HEK293 (cell line): ENCODE results near the gene CAD.

Source experiments
- KLF17 ChIP-seq: fragments of 450-650 bp; formaldehyde crosslinking; IDR thresholded peaks from 2 replicates; pipeline ENCODE4 v1.5.1; 2016; ENCODE audit warnings: missing biosample characterization, missing genetic modification characterization
- KLF8 ChIP-seq: fragments of 450-650 bp; formaldehyde crosslinking; IDR thresholded peaks from 2 replicates; pipeline ENCODE4 v1.5.1; 2016; ENCODE audit warnings: missing biosample characterization, missing genetic modification characterization
- YY1 ChIP-seq: fragments of 450-650 bp; formaldehyde crosslinking; IDR thresholded peaks from 2 replicates; pipeline ENCODE4 v1.5.1; 2018; ENCODE audit warnings: missing biosample characterization, missing genetic modification characterization
- ZBTB10 ChIP-seq: fragments of 450-650 bp; formaldehyde crosslinking; IDR thresholded peaks from 2 replicates; pipeline ENCODE4 v1.5.1; 2016; ENCODE audit warnings: missing biosample characterization, missing genetic modification characterization
- ZBTB48 ChIP-seq: fragments of 450-650 bp; formaldehyde crosslinking; IDR thresholded peaks from 2 replicates; pipeline ENCODE4 v1.5.1; 2016; ENCODE audit warnings: missing biosample characterization, missing genetic modification characterization
- ZNF112 ChIP-seq: fragments of 450-650 bp; formaldehyde crosslinking; IDR thresholded peaks from 2 replicates; pipeline ENCODE4 v1.5.0; 2017; ENCODE audit warnings: missing biosample characterization, missing genetic modification characterization
- ZNF140 ChIP-seq: fragments of 450-650 bp; formaldehyde crosslinking; IDR thresholded peaks from 2 replicates; pipeline ENCODE4 v1.5.1; 2016; ENCODE audit warnings: missing biosample characterization, missing genetic modification characterization
- ZNF202 ChIP-seq: fragments of 450-650 bp; formaldehyde crosslinking; IDR thresholded peaks from 2 replicates; pipeline ENCODE4 v1.5.1; 2016; ENCODE audit warnings: missing biosample characterization, missing genetic modification characterization, borderline replicate concordance
- ZNF350 ChIP-seq: fragments of 450-650 bp; formaldehyde crosslinking; IDR thresholded peaks from 2 replicates; pipeline ENCODE4 v1.5.0; 2017; ENCODE audit warnings: missing biosample characterization, mild to moderate bottlenecking, missing genetic modification characterization
- ZNF37A ChIP-seq: fragments of 450-650 bp; IDR thresholded peaks from 2 replicates; pipeline ENCODE4 v1.5.1; 2018; ENCODE audit warnings: missing biosample characterization, missing genetic modification characterization
- ZNF391 ChIP-seq: fragments of 450-650 bp; formaldehyde crosslinking; IDR thresholded peaks from 2 replicates; pipeline ENCODE4 v1.5.1; 2016; ENCODE audit warnings: low read depth, missing biosample characterization, missing genetic modification characterization, borderline replicate concordance
- ZNF426 ChIP-seq: fragments of 450-650 bp; formaldehyde crosslinking; IDR thresholded peaks from 2 replicates; pipeline ENCODE4 v1.5.1; 2017; ENCODE audit warnings: missing biosample characterization, missing genetic modification characterization, mild to moderate bottlenecking, inconsistent platforms, moderate library complexity
- ZNF518A ChIP-seq: fragments of 450-650 bp; formaldehyde crosslinking; conservative IDR thresholded peaks from 2 replicates; pipeline ENCODE4 v1.5.1; 2016; ENCODE audit warnings: low read depth, missing biosample characterization, missing genetic modification characterization
- ZNF560 ChIP-seq: fragments of 450-650 bp; formaldehyde crosslinking; IDR thresholded peaks from 2 replicates; pipeline ENCODE4 v1.5.1; 2017; ENCODE audit warnings: missing biosample characterization, missing genetic modification characterization, borderline replicate concordance
- ZNF610 ChIP-seq: fragments of 450-650 bp; formaldehyde crosslinking; IDR thresholded peaks from 2 replicates; pipeline ENCODE4 v1.5.1; 2016; ENCODE audit warnings: missing biosample characterization, missing genetic modification characterization, borderline replicate concordance
- ZNF624 ChIP-seq: fragments of 450-650 bp; formaldehyde crosslinking; IDR thresholded peaks from 2 replicates; pipeline ENCODE4 v1.5.1; 2017; ENCODE audit warnings: missing biosample characterization, missing genetic modification characterization
- TF ChIP-seq, protein P1 (sequence below): fragments of 450-650 bp; formaldehyde crosslinking; IDR thresholded peaks from 2 replicates; pipeline ENCODE4 v1.5.1; 2017; ENCODE audit warnings: missing biosample characterization, missing genetic modification characterization
- TF ChIP-seq, protein P2 (sequence below): fragments of 450-650 bp; formaldehyde crosslinking; IDR thresholded peaks from 2 replicates; pipeline ENCODE4 v1.5.1; 2016; ENCODE audit warnings: missing biosample characterization, missing genetic modification characterization
- TF ChIP-seq, protein P3 (sequence below): fragments of 450-650 bp; formaldehyde crosslinking; IDR thresholded peaks from 2 replicates; pipeline ENCODE4 v1.5.1; 2016; ENCODE audit warnings: missing biosample characterization, missing genetic modification characterization

CAD gene

GRCh38 chr2:27217173-27218121 is at the start of gene CAD (continued):
- TF ChIP-seq, protein P1, sequence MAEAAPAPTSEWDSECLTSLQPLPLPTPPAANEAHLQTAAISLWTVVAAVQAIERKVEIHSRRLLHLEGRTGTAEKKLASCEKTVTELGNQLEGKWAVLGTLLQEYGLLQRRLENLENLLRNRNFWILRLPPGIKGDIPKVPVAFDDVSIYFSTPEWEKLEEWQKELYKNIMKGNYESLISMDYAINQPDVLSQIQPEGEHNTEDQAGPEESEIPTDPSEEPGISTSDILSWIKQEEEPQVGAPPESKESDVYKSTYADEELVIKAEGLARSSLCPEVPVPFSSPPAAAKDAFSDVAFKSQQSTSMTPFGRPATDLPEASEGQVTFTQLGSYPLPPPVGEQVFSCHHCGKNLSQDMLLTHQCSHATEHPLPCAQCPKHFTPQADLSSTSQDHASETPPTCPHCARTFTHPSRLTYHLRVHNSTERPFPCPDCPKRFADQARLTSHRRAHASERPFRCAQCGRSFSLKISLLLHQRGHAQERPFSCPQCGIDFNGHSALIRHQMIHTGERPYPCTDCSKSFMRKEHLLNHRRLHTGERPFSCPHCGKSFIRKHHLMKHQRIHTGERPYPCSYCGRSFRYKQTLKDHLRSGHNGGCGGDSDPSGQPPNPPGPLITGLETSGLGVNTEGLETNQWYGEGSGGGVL (tag by site-specific recombination), result no peak
- TF ChIP-seq ZNF202 (tag by site-specific recombination), result no peak
- no peak for TF ChIP-seq ZBTB48
- no peak for TF ChIP-seq ZNF560 (tag by site-specific recombination)
- peak; percentile 65; the same call in 1 of the 2 replicates for TF ChIP-seq ZNF391 (tag by site-specific recombination)
- TF ChIP-seq KLF17 (tag by site-specific recombination), result peak; percentile 83
- TF ChIP-seq ZNF112 (tag by site-specific recombination), result no peak
- TF ChIP-seq ZNF518A (tag by site-specific recombination), result no peak
- TF ChIP-seq ZNF426 (tag by site-specific recombination), result no peak
- TF ChIP-seq ZNF624, result no peak
- TF ChIP-seq KLF8 (tag by site-specific recombination), result peak; percentile 27; the same call in 1 of the 2 replicates
- TF ChIP-seq, protein P2, sequence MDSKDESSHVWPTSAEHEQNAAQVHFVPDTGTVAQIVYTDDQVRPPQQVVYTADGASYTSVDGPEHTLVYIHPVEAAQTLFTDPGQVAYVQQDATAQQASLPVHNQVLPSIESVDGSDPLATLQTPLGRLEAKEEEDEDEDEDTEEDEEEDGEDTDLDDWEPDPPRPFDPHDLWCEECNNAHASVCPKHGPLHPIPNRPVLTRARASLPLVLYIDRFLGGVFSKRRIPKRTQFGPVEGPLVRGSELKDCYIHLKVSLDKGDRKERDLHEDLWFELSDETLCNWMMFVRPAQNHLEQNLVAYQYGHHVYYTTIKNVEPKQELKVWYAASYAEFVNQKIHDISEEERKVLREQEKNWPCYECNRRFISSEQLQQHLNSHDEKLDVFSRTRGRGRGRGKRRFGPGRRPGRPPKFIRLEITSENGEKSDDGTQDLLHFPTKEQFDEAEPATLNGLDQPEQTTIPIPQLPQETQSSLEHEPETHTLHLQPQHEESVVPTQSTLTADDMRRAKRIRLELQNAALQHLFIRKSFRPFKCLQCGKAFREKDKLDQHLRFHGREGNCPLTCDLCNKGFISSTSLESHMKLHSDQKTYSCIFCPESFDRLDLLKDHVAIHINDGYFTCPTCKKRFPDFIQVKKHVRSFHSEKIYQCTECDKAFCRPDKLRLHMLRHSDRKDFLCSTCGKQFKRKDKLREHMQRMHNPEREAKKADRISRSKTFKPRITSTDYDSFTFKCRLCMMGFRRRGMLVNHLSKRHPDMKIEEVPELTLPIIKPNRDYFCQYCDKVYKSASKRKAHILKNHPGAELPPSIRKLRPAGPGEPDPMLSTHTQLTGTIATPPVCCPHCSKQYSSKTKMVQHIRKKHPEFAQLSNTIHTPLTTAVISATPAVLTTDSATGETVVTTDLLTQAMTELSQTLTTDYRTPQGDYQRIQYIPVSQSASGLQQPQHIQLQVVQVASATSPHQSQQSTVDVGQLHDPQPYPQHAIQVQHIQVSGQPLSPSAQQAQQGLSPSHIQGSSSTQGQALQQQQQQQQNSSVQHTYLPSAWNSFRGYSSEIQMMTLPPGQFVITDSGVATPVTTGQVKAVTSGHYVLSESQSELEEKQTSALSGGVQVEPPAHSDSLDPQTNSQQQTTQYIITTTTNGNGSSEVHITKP (tag by site-specific recombination), result peak; percentile 91
- TF ChIP-seq, protein P3, sequence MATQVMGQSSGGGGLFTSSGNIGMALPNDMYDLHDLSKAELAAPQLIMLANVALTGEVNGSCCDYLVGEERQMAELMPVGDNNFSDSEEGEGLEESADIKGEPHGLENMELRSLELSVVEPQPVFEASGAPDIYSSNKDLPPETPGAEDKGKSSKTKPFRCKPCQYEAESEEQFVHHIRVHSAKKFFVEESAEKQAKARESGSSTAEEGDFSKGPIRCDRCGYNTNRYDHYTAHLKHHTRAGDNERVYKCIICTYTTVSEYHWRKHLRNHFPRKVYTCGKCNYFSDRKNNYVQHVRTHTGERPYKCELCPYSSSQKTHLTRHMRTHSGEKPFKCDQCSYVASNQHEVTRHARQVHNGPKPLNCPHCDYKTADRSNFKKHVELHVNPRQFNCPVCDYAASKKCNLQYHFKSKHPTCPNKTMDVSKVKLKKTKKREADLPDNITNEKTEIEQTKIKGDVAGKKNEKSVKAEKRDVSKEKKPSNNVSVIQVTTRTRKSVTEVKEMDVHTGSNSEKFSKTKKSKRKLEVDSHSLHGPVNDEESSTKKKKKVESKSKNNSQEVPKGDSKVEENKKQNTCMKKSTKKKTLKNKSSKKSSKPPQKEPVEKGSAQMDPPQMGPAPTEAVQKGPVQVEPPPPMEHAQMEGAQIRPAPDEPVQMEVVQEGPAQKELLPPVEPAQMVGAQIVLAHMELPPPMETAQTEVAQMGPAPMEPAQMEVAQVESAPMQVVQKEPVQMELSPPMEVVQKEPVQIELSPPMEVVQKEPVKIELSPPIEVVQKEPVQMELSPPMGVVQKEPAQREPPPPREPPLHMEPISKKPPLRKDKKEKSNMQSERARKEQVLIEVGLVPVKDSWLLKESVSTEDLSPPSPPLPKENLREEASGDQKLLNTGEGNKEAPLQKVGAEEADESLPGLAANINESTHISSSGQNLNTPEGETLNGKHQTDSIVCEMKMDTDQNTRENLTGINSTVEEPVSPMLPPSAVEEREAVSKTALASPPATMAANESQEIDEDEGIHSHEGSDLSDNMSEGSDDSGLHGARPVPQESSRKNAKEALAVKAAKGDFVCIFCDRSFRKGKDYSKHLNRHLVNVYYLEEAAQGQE (tag by site-specific recombination), result peak; percentile 31; the same call in 1 of the 2 replicates
- peak; percentile 80 for TF ChIP-seq YY1 (tag by site-specific recombination)
- peak; percentile 95 for TF ChIP-seq ZBTB10
- peak; percentile 60; the same call in 1 of the 2 replicates for TF ChIP-seq ZNF610 (tag by site-specific recombination)
- no peak for TF ChIP-seq ZNF140 (tag by site-specific recombination)
- no peak for TF ChIP-seq ZNF350
- TF ChIP-seq ZNF37A (tag by site-specific recombination), result no peak
